Erythroblast (primary cell): Measurements from ENCODE around the gene FAM181B.

Experiments
- GATA1 ChIP-seq: IDR thresholded peaks from 2 replicates; pipeline ENCODE4 v1.6.1; 2011; ENCODE audit warnings: low read depth, mild to moderate bottlenecking, control low read depth, low read length, moderate library complexity
- POLR2A ChIP-seq: IDR thresholded peaks from 2 replicates; pipeline ENCODE4 v1.6.1; 2011; ENCODE audit warnings: mild to moderate bottlenecking, low read length

DNA sequence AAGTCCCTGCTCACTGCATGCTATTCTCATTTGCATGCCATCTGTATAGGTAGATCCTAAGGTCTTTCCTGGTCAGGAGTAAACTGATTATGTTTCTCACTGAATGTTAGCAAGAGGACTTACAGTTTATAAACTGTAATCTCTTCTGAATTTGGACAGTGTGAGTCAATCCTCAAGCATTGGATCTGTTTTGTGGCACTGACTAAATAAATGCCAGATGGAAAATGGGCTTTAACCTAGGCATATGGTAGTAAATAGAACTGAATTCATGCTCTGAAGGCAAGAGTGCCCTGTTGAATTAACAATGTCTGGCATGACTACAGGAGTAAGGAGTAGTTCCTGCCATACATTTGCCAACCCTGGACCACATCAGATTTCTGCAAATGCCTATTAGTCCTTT, 11.4 kb downstream of the FAM181B start:
- no peak for TF ChIP-seq POLR2A
- no peak for TF ChIP-seq GATA1
